HEK293T (cell line): ENCODE results near the gene MON2.

Experiments used
- CTCF ChIA-PET: fragments of 350-600 bp; formaldehyde crosslinking; extraction: SDS; loops from one replicate; lab custom pipeline; 2021; ENCODE audit warnings: antibody characterized with exemption, inconsistent platforms; lab: Yijun Ruan, JAX
- POLR2A ChIA-PET: fragments of 350-600 bp; formaldehyde crosslinking; extraction: SDS; loops from one replicate; lab custom pipeline; 2020; ENCODE audit warnings: antibody characterized with exemption, inconsistent platforms; lab: Yijun Ruan, JAX
- DNase-seq: peaks from one replicate; pipeline ENCODE4 v3.0.0; 2012; ENCODE audit warnings: mixed read lengths; ENCODE audit errors: extremely low spot score
- ARNT ChIP-seq: fragments of 450-650 bp; IDR thresholded peaks from 2 replicates; pipeline ENCODE4 v1.6.1; 2017; ENCODE audit warnings: mild to moderate bottlenecking
- BHLHE40 ChIP-seq: fragments of 450-650 bp; IDR thresholded peaks from 2 replicates; pipeline ENCODE4 v1.6.1; 2016; ENCODE audit warnings: mild to moderate bottlenecking, moderate library complexity, borderline replicate concordance
- CTBP1 ChIP-seq: fragments of 450-650 bp; IDR thresholded peaks from 2 replicates; pipeline ENCODE4 v1.6.1; 2016; ENCODE audit warnings: borderline replicate concordance
- ELF4 ChIP-seq: fragments of 450-650 bp; IDR thresholded peaks from 2 replicates; pipeline ENCODE4 v1.6.1; 2017; ENCODE audit warnings: antibody characterized with exemption
- FOXA1 ChIP-seq: fragments of 450-650 bp; IDR thresholded peaks from 2 replicates; pipeline ENCODE4 v1.6.1; 2016; ENCODE audit warnings: mild to moderate bottlenecking
- FOXK2 ChIP-seq: fragments of 450-650 bp; IDR thresholded peaks from 2 replicates; pipeline ENCODE4 v1.6.1; 2016; ENCODE audit warnings: mild to moderate bottlenecking
- FOXM1 ChIP-seq: fragments of 450-650 bp; IDR thresholded peaks from 2 replicates; pipeline ENCODE4 v1.6.1; 2017; ENCODE audit warnings: mild to moderate bottlenecking, borderline replicate concordance
- HDGF ChIP-seq: fragments of 450-650 bp; IDR thresholded peaks from 2 replicates; pipeline ENCODE4 v1.6.1; 2017; ENCODE audit warnings: antibody characterized with exemption, borderline replicate concordance
- L3MBTL2 ChIP-seq: fragments of 450-650 bp; conservative IDR thresholded peaks from 2 replicates; pipeline ENCODE4 v1.6.1; 2016; ENCODE audit warnings: mild to moderate bottlenecking
- LEF1 ChIP-seq: fragments of 450-650 bp; IDR thresholded peaks from 2 replicates; pipeline ENCODE4 v1.6.1; 2017; ENCODE audit warnings: mild to moderate bottlenecking, borderline replicate concordance
- NFRKB ChIP-seq: fragments of 450-650 bp; IDR thresholded peaks from 2 replicates; pipeline ENCODE4 v1.6.1; 2016; ENCODE audit warnings: mild to moderate bottlenecking, moderate library complexity
- SP1 ChIP-seq: fragments of 450-650 bp; IDR thresholded peaks from 2 replicates; pipeline ENCODE4 v1.6.1; 2017
- SUZ12 ChIP-seq: fragments of 450-650 bp; IDR thresholded peaks from 2 replicates; pipeline ENCODE4 v1.6.1; 2016; ENCODE audit warnings: mild to moderate bottlenecking
- TARDBP ChIP-seq: fragments of 450-650 bp; IDR thresholded peaks from 2 replicates; pipeline ENCODE4 v1.6.1; 2016
- ZNF384 ChIP-seq: fragments of 450-650 bp; IDR thresholded peaks from 2 replicates; pipeline ENCODE4 v1.6.1; 2016
- TF ChIP-seq, protein P1 (sequence below): fragments of 450-650 bp; IDR thresholded peaks from 2 replicates; pipeline ENCODE4 v1.6.1; 2016

Gene MON2

DNA sequence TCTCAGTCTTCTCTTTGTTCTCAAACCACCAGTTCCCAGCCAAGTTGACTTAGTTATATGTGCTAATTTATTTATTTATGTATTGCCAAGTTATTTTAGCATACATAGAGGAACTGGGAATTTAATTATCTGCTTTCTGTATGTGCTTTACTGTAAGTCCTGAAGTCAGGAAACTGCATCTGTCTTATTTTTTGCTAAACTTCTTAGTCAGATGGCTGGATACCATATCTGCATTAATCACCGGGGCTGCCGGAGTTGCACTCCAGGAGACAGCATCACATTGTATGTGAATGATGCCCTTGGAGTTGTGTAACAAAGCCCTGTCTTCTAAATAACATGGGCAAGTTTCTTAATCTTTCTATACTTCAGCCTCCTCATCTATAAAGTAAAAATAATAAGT is 96.2 kb downstream of the MON2 start:
- ChIA-PET POLR2A (no interaction called here), CTCF (no interaction called here)
- DNase-seq: no peak
- TF ChIP-seq TARDBP (no peak), NFRKB (no peak), ELF4 (no peak), HDGF (no peak), ZNF384 (no peak), FOXK2 (no peak), L3MBTL2 (no peak), FOXM1 (no peak), CTBP1 (no peak), FOXA1 (no peak), SUZ12 (no peak), BHLHE40 (no peak)
- TF ChIP-seq, protein P1, sequence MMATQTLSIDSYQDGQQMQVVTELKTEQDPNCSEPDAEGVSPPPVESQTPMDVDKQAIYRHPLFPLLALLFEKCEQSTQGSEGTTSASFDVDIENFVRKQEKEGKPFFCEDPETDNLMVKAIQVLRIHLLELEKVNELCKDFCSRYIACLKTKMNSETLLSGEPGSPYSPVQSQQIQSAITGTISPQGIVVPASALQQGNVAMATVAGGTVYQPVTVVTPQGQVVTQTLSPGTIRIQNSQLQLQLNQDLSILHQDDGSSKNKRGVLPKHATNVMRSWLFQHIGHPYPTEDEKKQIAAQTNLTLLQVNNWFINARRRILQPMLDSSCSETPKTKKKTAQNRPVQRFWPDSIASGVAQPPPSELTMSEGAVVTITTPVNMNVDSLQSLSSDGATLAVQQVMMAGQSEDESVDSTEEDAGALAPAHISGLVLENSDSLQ: no peak

DNA sequence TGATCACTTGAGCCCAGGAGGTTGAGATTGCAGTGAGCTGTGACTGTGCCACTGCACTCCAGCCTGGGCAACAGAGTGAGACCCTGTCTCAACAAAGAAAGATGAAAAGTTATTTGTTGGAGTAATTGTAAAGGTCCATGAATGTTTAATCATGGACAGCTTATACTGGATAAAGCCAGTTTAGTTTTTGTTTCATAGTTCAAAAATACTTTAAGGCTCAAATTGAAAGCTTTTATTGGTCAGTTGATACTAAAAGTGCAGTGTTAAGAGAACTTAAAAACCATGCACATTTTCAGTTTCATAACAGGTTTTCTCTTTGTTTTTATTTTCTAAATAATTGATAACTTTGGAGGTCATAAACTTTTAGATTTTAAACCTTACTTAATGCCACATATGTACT is 108.4 kb downstream of the MON2 start:
- ChIA-PET POLR2A (no interaction called here), CTCF (no interaction called here)
- TF ChIP-seq SUZ12: no peak
- TF ChIP-seq BHLHE40: no peak
- TF ChIP-seq TARDBP: no peak
- TF ChIP-seq FOXM1: no peak
- TF ChIP-seq, protein P1: no peak
- TF ChIP-seq NFRKB: no peak
- no peak for TF ChIP-seq ZNF384
- no peak for TF ChIP-seq FOXA1
- no peak for TF ChIP-seq ELF4
- no peak for TF ChIP-seq ARNT
- no peak for TF ChIP-seq FOXK2
- no peak for TF ChIP-seq SP1
- no peak for TF ChIP-seq LEF1
- TF ChIP-seq HDGF: no peak
- no peak for DNase-seq

DNA sequence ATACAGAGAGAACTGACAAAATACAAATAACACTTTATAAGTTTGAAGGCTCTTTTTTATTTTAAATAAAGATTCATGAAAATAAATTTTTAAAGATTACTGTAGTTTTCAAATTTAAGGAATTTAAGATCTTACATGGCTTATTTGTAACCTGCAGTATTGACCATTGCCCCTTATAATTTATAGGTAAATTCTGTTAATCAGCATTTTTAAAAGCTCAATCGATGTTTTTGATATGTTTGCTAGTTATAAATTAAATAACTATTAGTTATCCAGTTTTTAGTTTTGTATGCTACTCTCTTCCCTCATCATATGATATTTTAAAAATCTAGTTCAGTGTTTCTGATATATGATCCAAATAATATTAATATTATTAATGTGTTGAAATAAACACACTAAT is 109.9 kb downstream of the MON2 start:
- TF ChIP-seq FOXA1 (no peak), FOXM1 (no peak)
- no peak for DNase-seq
- POLR2A ChIA-PET: interaction anchor here (0.9 kb wide), 1 partner anchor 26 kb away, joined by 3 read pairs; no protein-coding TSS in a partner anchor
- CTCF ChIA-PET: interaction anchor here (0.7 kb wide), 1 partner anchor 143 kb away, joined by 3 read pairs; no protein-coding TSS in a partner anchor

DNA sequence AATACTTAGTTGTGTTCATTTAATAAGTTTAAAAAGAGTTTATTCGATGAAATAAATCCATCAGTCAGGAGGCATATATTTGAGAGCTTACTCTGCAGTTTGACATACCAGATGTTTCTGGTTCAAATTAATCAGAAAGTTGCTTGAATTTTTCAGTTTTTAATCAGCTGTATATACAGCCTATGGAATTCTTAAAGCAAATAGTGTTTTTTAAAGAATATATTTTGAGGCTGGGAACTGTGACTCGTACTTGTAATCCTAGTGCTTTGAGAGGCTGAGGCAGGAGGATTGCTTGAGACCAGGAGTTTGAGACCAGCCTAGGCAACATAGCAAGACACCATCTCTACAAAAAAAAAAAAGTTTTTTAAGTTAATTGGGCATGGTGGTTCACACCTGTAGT is 112.1 kb downstream of the MON2 start:
- no peak for DNase-seq
- TF ChIP-seq ELF4 (no peak), ZNF384 (no peak), TARDBP (no peak), SUZ12 (no peak), NFRKB (no peak), SP1 (no peak), L3MBTL2 (no peak), FOXA1 (no peak), FOXM1 (no peak), LEF1 (no peak), BHLHE40 (no peak), HDGF (no peak), ARNT (no peak), CTBP1 (no peak), FOXK2 (no peak)
- TF ChIP-seq, protein P1: no peak
- CTCF ChIA-PET: interaction anchor here (0.6 to 1.5 kb wide), 2 partner anchors 216 to 219 kb away, joined by 3 to 4 read pairs; no protein-coding TSS in a partner anchor
- POLR2A ChIA-PET: no interaction called here

DNA sequence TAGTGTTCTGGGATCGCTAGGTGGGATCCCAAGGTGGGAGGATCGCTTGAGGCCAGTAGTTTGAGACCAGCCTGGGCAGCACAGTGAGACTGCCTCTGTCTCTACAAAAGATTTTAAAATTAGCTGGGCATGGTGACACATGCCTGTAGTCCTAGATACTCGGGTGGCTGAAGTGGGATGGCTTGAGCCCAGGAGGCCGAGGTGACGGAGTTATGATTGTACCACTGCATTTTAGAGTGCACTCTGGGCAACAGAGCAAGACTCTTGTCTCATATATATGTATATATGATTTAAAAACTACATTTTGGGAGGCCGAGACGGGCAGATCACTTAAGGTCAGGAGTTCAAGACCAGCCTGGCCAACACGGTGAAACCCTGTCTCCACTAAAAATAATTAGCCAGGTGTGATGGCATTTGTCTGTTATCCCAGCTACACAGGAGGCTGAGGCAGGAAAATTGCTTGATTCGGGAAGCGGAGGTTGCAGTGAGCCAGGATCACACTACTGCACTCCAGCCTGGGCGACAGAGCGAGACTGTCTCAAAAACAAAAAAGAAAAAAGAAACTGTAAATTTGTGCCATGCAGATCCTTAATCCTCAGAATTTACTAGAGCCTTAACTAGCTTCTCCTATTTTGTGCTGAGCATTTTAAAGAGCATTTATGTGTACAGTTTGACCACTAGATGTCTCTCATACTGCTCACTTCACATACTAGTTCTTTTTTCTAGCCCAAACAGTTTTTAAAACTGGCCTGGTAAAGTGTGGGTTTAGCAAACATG is 114.8 kb downstream of the MON2 start:
- DNase-seq: peak; percentile 37
- POLR2A ChIA-PET: interaction anchor here (2.0 kb wide), 1 partner anchor 22 kb away, joined by 6 read pairs; no protein-coding TSS in a partner anchor
- TF ChIP-seq L3MBTL2 (no peak), SUZ12 (no peak), HDGF (no peak), ARNT (no peak), FOXK2 (no peak), FOXM1 (no peak), TARDBP (no peak)
- CTCF ChIA-PET: interaction anchor here (0.6 to 2.6 kb wide), 9 partner anchors 8 to 487 kb away, joined by 3 to 20 read pairs (median 4); no protein-coding TSS in a partner anchor

DNA sequence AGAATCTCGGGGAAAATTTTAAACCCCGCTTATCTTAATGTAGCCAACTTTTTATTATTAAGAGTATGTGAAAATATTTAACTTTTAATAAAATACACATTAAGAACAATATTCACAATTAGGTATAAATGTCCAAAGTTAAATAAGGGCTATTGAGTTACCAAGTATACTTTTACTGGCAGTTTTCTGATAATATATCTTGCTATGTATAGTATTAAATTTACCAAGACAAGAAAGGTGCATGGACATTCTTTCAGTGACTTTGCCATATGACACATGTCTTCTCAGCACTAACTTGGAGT is 115.4 kb downstream of the MON2 start:
- no peak for DNase-seq
- POLR2A ChIA-PET: interaction anchor here (2.0 kb wide), 1 partner anchor 21 kb away, joined by 6 read pairs; no protein-coding TSS in a partner anchor
- CTCF ChIA-PET: interaction anchor here (0.7 to 2.6 kb wide), 8 partner anchors 9 to 487 kb away, joined by 3 to 20 read pairs (median 4); no protein-coding TSS in a partner anchor
- no peak for TF ChIP-seq NFRKB
- TF ChIP-seq ARNT: no peak
- no peak for TF ChIP-seq FOXK2
- no peak for TF ChIP-seq FOXM1
- no peak for TF ChIP-seq ELF4
- TF ChIP-seq ZNF384: no peak
- no peak for TF ChIP-seq BHLHE40
- TF ChIP-seq FOXA1: no peak
- TF ChIP-seq HDGF: no peak
- TF ChIP-seq SUZ12: no peak
- TF ChIP-seq SP1: no peak
- no peak for TF ChIP-seq L3MBTL2
- no peak for TF ChIP-seq CTBP1
- TF ChIP-seq TARDBP: no peak
- no peak for TF ChIP-seq LEF1
- TF ChIP-seq, protein P1: no peak
